ENCODE results near the gene OR8J1.
"Not testable (repeated sequence)": the region's sequence is repeated elsewhere in the genome, so short reads cannot be mapped to it uniquely, and the experiment has no call there.

Gene OR8J1, protein sequence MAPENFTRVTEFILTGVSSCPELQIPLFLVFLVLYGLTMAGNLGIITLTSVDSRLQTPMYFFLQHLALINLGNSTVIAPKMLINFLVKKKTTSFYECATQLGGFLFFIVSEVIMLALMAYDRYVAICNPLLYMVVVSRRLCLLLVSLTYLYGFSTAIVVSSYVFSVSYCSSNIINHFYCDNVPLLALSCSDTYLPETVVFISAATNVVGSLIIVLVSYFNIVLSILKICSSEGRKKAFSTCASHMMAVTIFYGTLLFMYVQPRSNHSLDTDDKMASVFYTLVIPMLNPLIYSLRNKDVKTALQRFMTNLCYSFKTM
- total RNA-seq, result 0 reads per million in 4 donors

DNA sequence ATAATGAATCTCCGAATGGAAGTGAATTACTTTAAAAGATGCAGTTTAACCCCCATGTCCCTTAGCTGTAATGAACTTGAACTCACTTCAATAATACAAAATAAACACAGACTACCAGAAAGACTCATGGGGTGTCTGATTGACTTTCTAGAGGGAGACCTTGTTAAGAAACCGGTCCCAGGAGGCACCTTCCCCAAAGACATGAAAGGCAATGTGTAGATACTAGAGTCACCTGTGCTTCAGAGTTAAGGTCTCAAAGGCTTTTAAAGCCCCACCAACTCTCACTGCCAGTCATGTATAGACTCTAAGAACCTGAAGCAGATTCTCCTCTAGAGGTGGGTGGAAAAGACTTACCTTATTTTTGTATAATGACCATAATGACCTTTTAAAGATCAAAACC is at the start of gene OR8J1:
OR8J1 (plus strand) TSS at position 301 of the 400 bp plus-strand sequence. CDS start 5,956 bp downstream, outside the sequence.
- no peak for DNase-seq

DNA sequence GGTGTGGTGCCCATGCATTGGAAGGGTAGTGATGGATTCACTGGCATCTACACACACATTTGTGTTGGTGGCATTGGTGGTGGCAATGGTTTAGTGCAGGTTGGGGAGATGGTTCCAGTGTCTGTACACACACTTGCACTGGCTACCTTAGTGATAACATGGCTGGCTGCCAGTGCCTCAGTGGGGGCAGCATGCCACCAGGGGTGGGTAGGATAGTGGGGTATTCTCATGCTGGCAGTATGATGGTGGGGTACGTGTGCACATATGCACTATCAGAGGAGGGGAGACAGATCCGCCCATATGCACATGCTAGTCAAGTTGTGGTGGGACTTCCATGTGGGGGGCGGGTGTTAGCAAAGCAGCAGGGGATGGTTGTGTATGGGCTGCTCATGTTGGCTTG is 46.3 kb upstream of the OR8J1 start:
- DNase-seq, result no peak

GRCh38 chr11:56314844-56315243 is 39.2 kb upstream of the OR8J1 start, which contains the start of gene OR8K3:
OR8K3 (plus strand) TSS chr11:56315144; CDS start chr11:56318307, 3,163 bp downstream.
- DNase-seq, result no peak

DNA sequence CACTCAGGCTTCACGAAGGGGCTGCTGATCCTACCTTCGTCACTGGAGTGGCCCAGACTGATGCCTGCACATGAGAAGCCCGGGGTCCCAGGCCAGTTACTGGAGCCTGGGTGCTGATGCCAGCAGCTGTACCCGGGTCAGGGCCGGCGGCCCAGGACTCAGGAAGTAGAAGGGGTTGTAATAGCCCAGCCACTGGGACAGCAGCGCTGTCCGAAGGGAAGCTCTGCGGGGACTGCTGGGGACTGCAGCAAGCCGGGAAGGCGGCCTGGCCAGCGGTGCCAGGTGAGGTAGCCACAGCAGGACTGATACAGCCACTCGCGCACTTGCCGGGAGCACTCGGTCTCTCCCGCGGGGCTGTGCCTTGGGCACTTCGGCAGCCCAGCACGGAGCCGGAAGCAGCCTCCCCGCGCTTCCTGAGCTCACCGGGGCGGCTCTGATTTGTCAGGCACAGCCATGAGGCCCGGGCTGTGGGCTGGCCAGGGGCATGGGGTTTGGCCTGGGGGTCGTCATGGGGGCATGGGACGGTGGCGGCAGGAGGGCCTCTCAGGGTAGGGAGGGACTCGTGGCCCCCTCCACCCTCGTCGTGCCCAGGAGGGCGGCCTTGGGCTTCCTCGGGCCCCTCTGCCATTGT is 22.1 kb upstream of the OR8J1 start:
- DNase-seq, result no peak

GRCh38 chr11:56333156-56333555 is 20.9 kb upstream of the OR8J1 start:
- no peak for DNase-seq

GRCh38 chr11:56340289-56340688 is 13.8 kb upstream of the OR8J1 start:
- no peak for DNase-seq

- no peak for DNase-seq
Observed at GRCh38 chr11:56345739-56346138, 8.4 kb upstream of the OR8J1 start, which contains the start of gene OR8K1. OR8K1 (plus strand) TSS chr11:56346039; CDS start chr11:56346039, 0 bp downstream.

- DNase-seq, result no peak
Observed at GRCh38 chr11:56375324-56375723, 21.2 kb downstream of the OR8J1 start, which contains the start of gene OR8U1. OR8U1 (plus strand) TSS chr11:56375624; CDS start chr11:56375624, 0 bp downstream.

DNA sequence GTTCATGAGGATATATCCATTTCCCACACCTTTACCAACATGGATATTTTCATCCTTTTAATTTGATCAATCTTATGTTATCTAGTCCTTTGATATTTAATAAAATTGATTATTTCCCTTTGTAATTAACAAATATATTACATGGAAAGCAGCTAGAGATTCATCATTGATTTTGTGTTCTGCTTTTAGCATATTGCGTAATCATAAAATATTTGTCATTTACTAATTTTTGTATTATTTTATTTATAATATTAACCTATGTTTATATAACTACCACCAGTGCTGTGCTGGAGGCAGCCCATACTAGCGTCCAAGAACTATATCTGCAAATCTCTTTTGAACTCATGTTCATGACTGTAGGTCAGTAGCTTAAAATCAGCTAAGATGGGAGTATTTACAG is 26.0 kb downstream of the OR8J1 start:
- no peak for DNase-seq

GRCh38 chr11:56394381-56394780 is 40.3 kb downstream of the OR8J1 start:
- DNase-seq, result no peak

GRCh38 chr11:56396047-56396446 is 42.0 kb downstream of the OR8J1 start:
- DNase-seq, result no peak

DNA sequence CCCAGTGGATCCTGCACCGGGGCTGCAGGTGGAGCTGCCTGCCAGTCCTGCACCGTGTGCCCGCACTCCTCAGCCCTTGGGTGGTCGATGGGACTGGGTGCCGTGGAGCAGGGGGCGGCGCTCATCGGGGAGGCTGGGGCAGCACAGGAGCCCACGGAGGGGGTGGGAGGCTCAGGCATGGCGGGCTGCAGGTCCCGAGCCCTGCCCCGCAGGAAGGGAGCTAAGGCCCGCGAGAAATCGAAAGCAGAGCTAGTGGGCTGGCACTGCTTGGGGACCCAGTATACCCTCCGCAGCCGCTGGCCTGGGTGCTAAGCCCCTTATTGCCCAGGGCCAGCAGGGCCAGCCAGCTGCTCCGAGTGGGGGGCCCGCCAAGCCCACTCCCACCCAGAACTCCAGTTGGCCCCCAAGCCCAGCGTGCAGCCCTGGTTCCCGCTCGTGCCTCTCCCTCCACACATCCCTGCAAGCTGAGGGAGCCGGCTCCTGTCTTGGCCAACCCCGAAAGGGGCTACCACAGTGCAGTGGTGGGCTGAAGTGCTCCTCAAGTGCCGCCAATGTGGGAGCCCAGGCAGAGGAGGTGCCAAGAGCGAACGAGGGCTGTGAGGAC is 47.9 kb downstream of the OR8J1 start:
- not testable (repeated sequence) for DNase-seq

- DNase-seq, result no peak
Observed at GRCh38 chr11:56404393-56404792, 50.3 kb downstream of the OR8J1 start.

DNA sequence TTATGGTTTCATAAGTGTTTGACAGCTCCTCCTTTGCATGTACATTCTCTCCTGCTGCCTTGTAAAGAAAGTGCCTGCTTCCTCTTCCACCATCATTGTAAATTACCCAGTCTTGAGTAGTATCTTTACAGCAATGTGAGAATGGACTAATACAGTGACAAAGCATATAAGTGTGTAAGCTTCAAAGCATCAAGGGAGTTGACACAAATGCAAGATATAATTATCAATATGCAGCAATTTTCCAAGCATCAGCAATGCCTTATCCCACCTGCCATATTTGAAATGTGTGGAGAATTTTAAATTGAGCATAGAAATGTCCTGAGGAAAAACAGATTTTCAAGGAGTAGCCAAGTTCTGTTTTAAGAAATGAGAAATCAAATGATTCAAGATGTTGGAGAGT is 56.7 kb downstream of the OR8J1 start:
- DNase-seq, result no peak

All from T-helper 1 cell (primary cell).